ENCODE data around the gene ZNF772.
"Not testable (repeated sequence)": the region's sequence is repeated elsewhere in the genome, so short reads cannot be mapped to it uniquely, and the experiment has no call there.

ZNF772 gene

DNA sequence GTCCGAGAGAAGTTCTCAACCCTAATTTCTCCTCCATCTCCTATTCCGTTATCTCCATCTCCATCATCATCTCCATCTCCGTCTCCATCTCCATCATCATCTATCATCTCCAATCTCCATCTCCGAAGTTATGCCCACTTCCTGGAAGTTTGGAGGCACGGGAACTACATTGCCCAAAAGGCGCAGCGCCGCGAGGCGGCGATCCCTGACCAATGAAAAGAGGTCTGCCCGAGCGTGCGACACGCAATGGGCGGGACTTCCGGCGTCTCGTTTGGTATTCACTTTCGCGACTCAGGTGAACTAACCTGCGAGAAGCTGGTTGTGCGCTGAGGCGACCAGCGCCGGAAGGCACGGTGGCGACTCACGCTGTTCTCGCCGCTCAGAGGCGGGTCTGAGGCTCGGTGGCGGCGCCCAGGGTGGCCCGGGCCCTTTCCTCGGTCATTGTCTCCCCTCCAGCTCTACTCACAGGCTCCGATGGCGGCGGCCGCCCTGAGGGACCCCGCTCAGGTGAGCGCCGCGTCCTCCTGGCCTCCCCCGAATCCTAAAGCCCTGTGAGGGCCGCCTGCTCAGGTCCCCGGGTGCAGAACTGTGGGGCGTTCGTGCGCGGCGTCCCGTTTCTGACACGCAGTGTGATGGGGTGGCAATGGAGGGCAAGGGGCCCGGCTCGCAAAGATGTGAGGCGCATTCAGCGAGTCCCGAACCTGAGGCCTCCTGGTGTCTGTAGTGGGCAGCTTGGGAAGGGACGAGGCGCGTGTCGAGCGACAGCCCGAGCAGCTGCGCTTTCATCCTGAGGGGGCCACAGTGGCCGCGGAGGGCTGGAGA lies 10.3 kb upstream of the ZNF772 start, which contains the start of gene ZNF419:
Gene ZNF419 (plus strand): TSS at position 274 of the 822 bp plus-strand sequence. CDS start 201 bp downstream, at position 475.
- H3K27me3 ChIP-seq (ENCODE audit: control insufficient read depth in 2 of 2, insufficient read depth in 2 of 2, low read length in 2 of 2); H3K4me1 ChIP-seq (ENCODE audit: control insufficient read depth in 2 of 2, insufficient read depth in 2 of 2, low read length in 2 of 2): not testable (repeated sequence)
- Histone ChIP-seq H3K9ac (ENCODE audit: low read depth in 1 of 2, low read length in 2 of 2) (peak within 1 kb of the TSS; percentile 42 to 90), H3K4me3 (ENCODE audit: low read length in 2 of 2) (peak within 1 kb of the TSS; percentile 75 to 87), H3K9me3 (ENCODE audit: control insufficient read depth in 2 of 2, low read length in 2 of 2) (peaks cover 9 to 14% of the 10 kb centered on the region in 2 donors), H3K36me3 (ENCODE audit: control insufficient read depth in 2 of 2, insufficient read depth in 2 of 2, low read length in 2 of 2) (peaks cover 8 to 14% of the 10 kb centered on the region in 2 donors), H3K27ac (ENCODE audit: low read depth in 2 of 2, low read length in 2 of 2) (peak within 1 kb of the TSS; percentile 52 to 63)

DNA sequence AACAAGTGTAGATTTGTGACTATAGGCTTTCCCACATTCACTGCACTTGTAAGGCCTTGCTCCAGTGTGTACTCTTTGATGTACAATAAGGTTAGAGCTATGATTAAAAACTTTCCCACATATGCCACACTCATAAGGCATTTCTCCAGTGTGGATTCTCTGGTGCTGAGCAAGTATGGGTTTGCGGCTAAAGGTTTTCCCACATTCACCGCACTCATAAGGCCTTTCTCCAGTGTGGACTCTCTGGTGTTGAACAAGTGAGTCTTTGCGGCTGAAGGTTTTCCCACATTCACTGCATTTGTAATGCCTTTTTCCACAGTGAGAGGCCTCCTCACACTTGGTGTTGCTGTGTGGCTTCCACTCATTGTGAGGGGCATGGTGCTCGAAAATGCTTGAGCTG lies 3.7 kb downstream of the ZNF772 start:
- H3K9me3 ChIP-seq (ENCODE audit: control insufficient read depth in 2 of 2, low read length in 2 of 2), result peaks cover 53 to 54% of the 10 kb centered on the region in 2 donors
- H3K27ac ChIP-seq (ENCODE audit: low read depth in 2 of 2, low read length in 2 of 2), result no peak overlapping the region
- H3K36me3 ChIP-seq (ENCODE audit: control insufficient read depth in 2 of 2, insufficient read depth in 2 of 2, low read length in 2 of 2), result peaks cover 12 to 33% of the 10 kb centered on the region in 2 donors
- peaks cover 0 to 5% of the 10 kb centered on the region in 2 donors for H3K4me1 ChIP-seq (ENCODE audit: control insufficient read depth in 2 of 2, insufficient read depth in 2 of 2, low read length in 2 of 2)
- no peaks in the 10 kb centered on the region for H3K27me3 ChIP-seq (ENCODE audit: control insufficient read depth in 2 of 2, insufficient read depth in 2 of 2, low read length in 2 of 2)
- peak overlapping the region in 1 of 2 donors; percentile 34 for H3K4me3 ChIP-seq (ENCODE audit: low read length in 2 of 2)
- H3K9ac ChIP-seq (ENCODE audit: low read depth in 1 of 2, low read length in 2 of 2), result no peak overlapping the region

DNA sequence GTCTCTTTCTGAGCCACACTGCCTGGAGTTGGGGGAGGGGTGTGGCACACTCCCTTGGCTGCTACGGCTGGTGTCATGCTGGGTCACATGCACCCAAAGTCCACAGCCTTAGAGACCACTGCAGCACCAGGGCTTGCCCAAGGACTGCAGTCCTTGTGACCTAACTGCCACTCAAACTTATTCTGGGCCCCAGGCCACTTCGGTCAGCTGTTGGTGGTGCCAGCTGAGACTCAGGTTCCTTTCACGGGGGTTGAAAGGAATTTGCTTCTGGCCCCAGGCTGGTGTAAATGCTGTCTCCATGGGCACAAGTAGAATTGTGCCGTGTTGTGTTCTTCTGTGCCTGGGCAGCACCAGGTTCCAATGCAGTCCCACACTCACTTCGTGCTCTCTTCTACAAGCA lies 10.9 kb downstream of the ZNF772 start:
- Histone ChIP-seq H3K9ac (ENCODE audit: low read depth in 1 of 2, low read length in 2 of 2) (no peak overlapping the region), H3K36me3 (ENCODE audit: control insufficient read depth in 2 of 2, insufficient read depth in 2 of 2, low read length in 2 of 2) (peaks cover 0 to 3% of the 10 kb centered on the region in 2 donors), H3K4me3 (ENCODE audit: low read length in 2 of 2) (no peak overlapping the region), H3K9me3 (ENCODE audit: control insufficient read depth in 2 of 2, low read length in 2 of 2) (peaks cover 9 to 22% of the 10 kb centered on the region in 2 donors), H3K27me3 (ENCODE audit: control insufficient read depth in 2 of 2, insufficient read depth in 2 of 2, low read length in 2 of 2) (no peaks in the 10 kb centered on the region), H3K4me1 (ENCODE audit: control insufficient read depth in 2 of 2, insufficient read depth in 2 of 2, low read length in 2 of 2) (no peaks in the 10 kb centered on the region), H3K27ac (ENCODE audit: low read depth in 2 of 2, low read length in 2 of 2) (no peak overlapping the region)

DNA sequence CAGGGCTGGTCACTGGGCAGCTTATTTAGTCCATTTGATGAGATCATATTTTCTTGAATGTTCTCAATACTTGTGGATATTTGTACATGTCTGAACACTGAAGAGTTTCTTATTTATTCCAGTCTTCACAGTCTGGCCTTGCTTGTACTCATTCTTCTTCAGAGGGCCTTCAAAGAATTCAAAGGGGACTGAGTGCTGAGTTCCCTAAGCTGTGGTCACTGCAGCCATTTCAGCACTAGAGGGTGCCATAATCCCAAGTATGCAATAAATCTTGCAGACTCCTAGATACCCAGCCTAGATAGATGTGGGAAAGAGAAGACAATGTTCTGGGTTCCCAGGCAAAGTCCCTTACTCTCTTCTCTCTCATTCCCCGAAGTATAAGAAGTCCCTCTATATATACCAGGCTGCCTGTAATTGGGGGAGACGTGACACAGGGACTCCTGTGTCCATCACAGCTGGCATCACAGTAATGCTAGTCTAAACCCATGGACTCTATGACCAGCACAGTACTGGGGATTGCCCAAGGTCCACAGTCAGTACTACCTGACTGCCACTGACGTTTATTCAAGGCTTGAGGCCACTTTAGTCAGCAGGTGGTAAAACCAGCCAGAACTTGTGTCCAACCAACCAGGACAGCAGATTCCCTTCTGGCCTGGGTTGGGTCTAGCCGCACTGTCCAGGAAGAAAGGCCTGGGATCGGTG lies 11.5 kb downstream of the ZNF772 start:
- H3K27me3 ChIP-seq (ENCODE audit: control insufficient read depth in 2 of 2, insufficient read depth in 2 of 2, low read length in 2 of 2), result no peaks in the 10 kb centered on the region
- no peak overlapping the region for H3K4me3 ChIP-seq (ENCODE audit: low read length in 2 of 2)
- no peak overlapping the region for H3K27ac ChIP-seq (ENCODE audit: low read depth in 2 of 2, low read length in 2 of 2)
- peaks cover 0 to 3% of the 10 kb centered on the region in 2 donors for H3K36me3 ChIP-seq (ENCODE audit: control insufficient read depth in 2 of 2, insufficient read depth in 2 of 2, low read length in 2 of 2)
- no peak overlapping the region for H3K9ac ChIP-seq (ENCODE audit: low read depth in 1 of 2, low read length in 2 of 2)
- no peaks in the 10 kb centered on the region for H3K4me1 ChIP-seq (ENCODE audit: control insufficient read depth in 2 of 2, insufficient read depth in 2 of 2, low read length in 2 of 2)
- peaks cover 9 to 24% of the 10 kb centered on the region in 2 donors for H3K9me3 ChIP-seq (ENCODE audit: control insufficient read depth in 2 of 2, low read length in 2 of 2)

DNA sequence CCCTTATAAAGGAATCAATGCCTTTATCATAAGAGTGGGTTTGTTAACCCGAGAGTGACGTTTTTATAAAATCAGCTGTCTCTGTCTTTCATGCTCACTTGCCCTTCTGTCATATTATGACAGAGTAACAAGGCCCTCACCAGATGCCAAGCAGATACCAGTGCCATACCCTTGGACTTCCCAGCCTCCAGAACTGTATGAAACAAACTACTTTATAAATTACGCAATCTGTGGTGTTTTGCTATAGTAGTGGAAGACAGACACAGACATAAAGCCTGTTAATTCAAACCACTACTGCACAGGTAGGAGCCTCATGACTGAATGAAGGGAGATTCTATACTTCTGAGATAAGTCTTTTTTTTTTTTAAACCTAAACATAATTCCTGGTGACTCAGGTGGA lies 25.1 kb downstream of the ZNF772 start:
- Histone ChIP-seq H3K4me1 (ENCODE audit: control insufficient read depth in 2 of 2, insufficient read depth in 2 of 2, low read length in 2 of 2) (no peaks in the 10 kb centered on the region), H3K4me3 (ENCODE audit: low read length in 2 of 2) (no peak overlapping the region), H3K9me3 (ENCODE audit: control insufficient read depth in 2 of 2, low read length in 2 of 2) (peaks cover 11 to 21% of the 10 kb centered on the region in 2 donors), H3K27ac (ENCODE audit: low read depth in 2 of 2, low read length in 2 of 2) (no peak overlapping the region), H3K27me3 (ENCODE audit: control insufficient read depth in 2 of 2, insufficient read depth in 2 of 2, low read length in 2 of 2) (no peaks in the 10 kb centered on the region), H3K9ac (ENCODE audit: low read depth in 1 of 2, low read length in 2 of 2) (no peak overlapping the region), H3K36me3 (ENCODE audit: control insufficient read depth in 2 of 2, insufficient read depth in 2 of 2, low read length in 2 of 2) (no peaks in the 10 kb centered on the region)

DNA sequence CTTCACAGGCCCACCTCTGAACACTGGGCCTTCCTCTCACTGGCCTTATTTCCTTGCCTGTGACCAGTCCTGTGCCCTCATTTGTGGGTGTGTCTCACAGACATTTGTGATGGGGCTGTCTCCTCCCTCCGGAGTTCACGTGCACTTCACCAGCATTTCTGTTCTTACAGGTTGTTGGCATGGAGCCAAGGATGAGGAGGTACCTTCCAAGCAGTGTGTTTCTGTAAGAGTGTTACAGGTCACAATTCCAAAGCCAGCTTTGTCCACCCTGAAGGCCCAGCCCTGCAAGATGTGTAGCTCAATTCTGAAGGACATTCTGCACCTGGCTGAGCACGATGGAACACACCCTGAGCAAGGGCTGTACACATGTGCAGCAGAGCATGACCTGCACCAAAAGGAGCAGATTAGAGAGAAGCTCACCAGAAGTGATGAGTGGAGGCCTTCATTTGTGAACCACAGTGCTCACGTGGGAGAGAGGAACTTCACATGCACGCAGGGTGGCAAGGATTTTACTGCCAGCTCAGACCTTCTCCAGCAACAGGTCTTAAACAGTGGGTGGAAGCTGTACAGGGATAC lies 34.2 kb downstream of the ZNF772 start:
- peaks cover 19 to 29% of the 10 kb centered on the region in 2 donors for H3K36me3 ChIP-seq (ENCODE audit: control insufficient read depth in 2 of 2, insufficient read depth in 2 of 2, low read length in 2 of 2)
- peaks cover 26 to 30% of the 10 kb centered on the region in 2 donors for H3K9me3 ChIP-seq (ENCODE audit: control insufficient read depth in 2 of 2, low read length in 2 of 2)

DNA sequence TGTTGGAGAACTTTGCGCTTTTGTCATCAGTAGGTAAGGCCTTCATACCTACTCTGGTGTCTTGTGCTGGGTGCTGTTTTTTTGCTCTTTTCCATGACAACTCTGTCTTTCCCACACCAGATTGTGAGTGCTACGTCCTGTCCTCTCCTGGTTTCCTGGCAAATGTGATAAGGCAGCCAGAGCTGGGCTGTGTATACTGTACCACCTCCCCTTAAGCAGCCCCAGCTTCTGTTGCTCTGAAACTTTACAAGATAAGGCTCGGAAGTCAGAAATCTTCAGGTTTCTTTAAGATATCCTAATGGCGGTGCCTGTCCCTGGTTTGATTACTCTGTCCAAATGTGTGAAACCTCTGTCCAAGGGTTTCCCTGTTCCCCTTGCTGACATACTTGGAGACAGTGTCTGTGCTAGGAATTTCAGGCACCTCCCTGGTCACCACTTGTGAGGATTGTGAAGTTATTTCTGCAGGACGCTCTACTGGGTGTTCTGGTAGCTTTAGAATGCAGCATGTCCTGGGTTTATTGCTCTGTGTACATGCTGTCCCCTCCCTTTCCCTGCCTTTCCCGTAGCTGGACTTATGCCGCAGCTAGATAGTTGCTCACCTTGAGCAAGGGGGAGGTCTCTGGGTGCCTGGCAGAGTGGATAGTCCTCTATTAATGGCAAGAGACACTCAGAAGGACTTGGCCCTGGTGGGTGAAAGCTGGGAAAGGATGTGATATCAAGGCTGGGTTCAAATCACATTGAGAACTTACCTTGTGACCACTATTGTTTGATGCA lies 35.2 kb downstream of the ZNF772 start:
- no peak overlapping the region for H3K9ac ChIP-seq (ENCODE audit: low read depth in 1 of 2, low read length in 2 of 2)
- H3K27me3 ChIP-seq (ENCODE audit: control insufficient read depth in 2 of 2, insufficient read depth in 2 of 2, low read length in 2 of 2), result no peaks in the 10 kb centered on the region
- H3K4me1 ChIP-seq (ENCODE audit: control insufficient read depth in 2 of 2, insufficient read depth in 2 of 2, low read length in 2 of 2), result no peaks in the 10 kb centered on the region
- H3K9me3 ChIP-seq (ENCODE audit: control insufficient read depth in 2 of 2, low read length in 2 of 2), result peaks cover 26 to 30% of the 10 kb centered on the region in 2 donors
- no peak overlapping the region for H3K4me3 ChIP-seq (ENCODE audit: low read length in 2 of 2)
- no peak overlapping the region for H3K27ac ChIP-seq (ENCODE audit: low read depth in 2 of 2, low read length in 2 of 2)
- H3K36me3 ChIP-seq (ENCODE audit: control insufficient read depth in 2 of 2, insufficient read depth in 2 of 2, low read length in 2 of 2), result peaks cover 19 to 29% of the 10 kb centered on the region in 2 donors

More for the DNA sequence above, 34.2 kb downstream of the ZNF772 start:
- Histone ChIP-seq H3K27ac (ENCODE audit: low read depth in 2 of 2, low read length in 2 of 2) (no peak overlapping the region), H3K9ac (ENCODE audit: low read depth in 1 of 2, low read length in 2 of 2) (no peak overlapping the region), H3K27me3 (ENCODE audit: control insufficient read depth in 2 of 2, insufficient read depth in 2 of 2, low read length in 2 of 2) (no peaks in the 10 kb centered on the region), H3K4me1 (ENCODE audit: control insufficient read depth in 2 of 2, insufficient read depth in 2 of 2, low read length in 2 of 2) (no peaks in the 10 kb centered on the region), H3K4me3 (ENCODE audit: low read length in 2 of 2) (no peak overlapping the region)

DNA sequence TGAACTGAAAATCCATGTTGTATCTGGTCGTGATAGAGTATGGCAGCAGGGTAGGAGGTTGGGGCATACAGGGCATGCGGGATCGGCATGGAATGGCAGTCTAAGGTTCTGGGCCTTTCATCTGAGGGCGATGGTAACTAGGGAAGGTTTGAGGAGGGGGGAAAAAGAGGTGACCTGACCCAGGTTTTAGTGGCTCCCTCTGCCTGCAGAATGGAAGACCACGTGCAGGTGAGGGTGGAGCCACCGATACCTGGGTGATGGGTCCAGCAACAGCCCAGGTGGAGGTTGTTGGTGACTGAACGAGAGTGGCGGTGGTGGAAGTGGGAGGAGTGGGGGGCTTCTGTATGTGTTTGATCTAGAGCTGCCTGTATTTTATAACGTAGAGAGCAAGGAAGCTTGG lies 38.4 kb downstream of the ZNF772 start:
- H3K9ac ChIP-seq (ENCODE audit: low read depth in 1 of 2, low read length in 2 of 2), result no peak overlapping the region
- H3K27ac ChIP-seq (ENCODE audit: low read depth in 2 of 2, low read length in 2 of 2), result no peak overlapping the region
- H3K4me1 ChIP-seq (ENCODE audit: control insufficient read depth in 2 of 2, insufficient read depth in 2 of 2, low read length in 2 of 2), result peaks cover 10 to 14% of the 10 kb centered on the region in 2 donors
- peaks cover 15 to 19% of the 10 kb centered on the region in 2 donors for H3K9me3 ChIP-seq (ENCODE audit: control insufficient read depth in 2 of 2, low read length in 2 of 2)
- H3K4me3 ChIP-seq (ENCODE audit: low read length in 2 of 2), result no peak overlapping the region
- H3K36me3 ChIP-seq (ENCODE audit: control insufficient read depth in 2 of 2, insufficient read depth in 2 of 2, low read length in 2 of 2), result peaks cover 11 to 19% of the 10 kb centered on the region in 2 donors
- H3K27me3 ChIP-seq (ENCODE audit: control insufficient read depth in 2 of 2, insufficient read depth in 2 of 2, low read length in 2 of 2), result no peaks in the 10 kb centered on the region

DNA sequence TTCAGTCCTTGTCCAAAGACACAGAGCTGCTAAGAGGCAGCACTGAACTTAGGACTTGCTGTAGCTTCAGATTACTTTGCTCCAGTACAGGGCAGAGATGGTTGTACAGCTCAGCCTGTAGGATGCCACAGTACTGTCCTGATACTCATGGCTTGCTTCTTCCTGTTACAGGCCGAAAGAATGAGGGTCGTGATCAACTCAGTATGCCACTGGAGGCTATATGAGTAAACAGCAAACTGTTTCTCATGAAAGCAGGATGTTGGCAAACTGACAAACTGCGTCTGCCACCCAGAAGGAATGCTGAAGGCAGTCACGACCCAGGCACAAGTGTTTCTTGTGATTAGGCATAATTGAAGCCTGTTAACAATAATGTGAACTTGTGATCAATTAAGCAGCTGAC lies 39.4 kb downstream of the ZNF772 start:
- Histone ChIP-seq H3K4me1 (ENCODE audit: control insufficient read depth in 2 of 2, insufficient read depth in 2 of 2, low read length in 2 of 2) (peaks cover 10 to 14% of the 10 kb centered on the region in 2 donors), H3K27ac (ENCODE audit: low read depth in 2 of 2, low read length in 2 of 2) (no peak overlapping the region), H3K36me3 (ENCODE audit: control insufficient read depth in 2 of 2, insufficient read depth in 2 of 2, low read length in 2 of 2) (peaks cover 7 to 10% of the 10 kb centered on the region in 2 donors), H3K9me3 (ENCODE audit: control insufficient read depth in 2 of 2, low read length in 2 of 2) (peaks cover 7 to 13% of the 10 kb centered on the region in 2 donors), H3K9ac (ENCODE audit: low read depth in 1 of 2, low read length in 2 of 2) (no peak overlapping the region), H3K27me3 (ENCODE audit: control insufficient read depth in 2 of 2, insufficient read depth in 2 of 2, low read length in 2 of 2) (no peaks in the 10 kb centered on the region), H3K4me3 (ENCODE audit: low read length in 2 of 2) (no peak overlapping the region)
